GM18873 (cell line): ENCODE measurements around the gene DRAM2.
"Not testable (repeated sequence)": the region's sequence is repeated elsewhere in the genome, so short reads cannot be mapped to it uniquely, and the experiment has no call there.

Experiments
- ATAC-seq: cut with Tn5 transposase; IDR thresholded peaks from one replicate; pipeline ENCODE4 v1.9.1; 2021; ENCODE audit warnings: mild to moderate bottlenecking, moderate library complexity, moderate number of reproducible peaks; ENCODE audit not compliant: unreplicated experiment, low FRiP score

The DRAM2 gene

DNA sequence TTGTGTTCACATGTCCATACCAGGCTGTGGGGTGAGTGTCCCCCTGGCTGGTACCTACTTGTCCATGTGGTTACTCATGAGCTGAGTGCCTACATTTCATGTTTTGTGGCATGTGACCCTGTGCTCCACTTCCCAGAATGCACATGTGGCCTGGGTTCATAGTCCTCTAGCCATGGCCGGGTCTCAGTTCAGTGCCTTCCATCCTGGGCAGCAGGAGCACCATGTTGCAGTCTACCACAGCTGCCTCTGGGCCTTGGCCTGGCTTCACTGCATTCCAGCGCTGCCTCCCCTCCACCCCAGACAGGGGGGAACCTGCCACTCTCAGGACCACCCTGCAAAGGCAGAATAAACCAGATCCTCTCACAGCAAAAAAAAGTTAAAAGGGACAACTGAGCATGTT lies 5.6 kb upstream of the DRAM2 start:
- no peak for ATAC-seq

DNA sequence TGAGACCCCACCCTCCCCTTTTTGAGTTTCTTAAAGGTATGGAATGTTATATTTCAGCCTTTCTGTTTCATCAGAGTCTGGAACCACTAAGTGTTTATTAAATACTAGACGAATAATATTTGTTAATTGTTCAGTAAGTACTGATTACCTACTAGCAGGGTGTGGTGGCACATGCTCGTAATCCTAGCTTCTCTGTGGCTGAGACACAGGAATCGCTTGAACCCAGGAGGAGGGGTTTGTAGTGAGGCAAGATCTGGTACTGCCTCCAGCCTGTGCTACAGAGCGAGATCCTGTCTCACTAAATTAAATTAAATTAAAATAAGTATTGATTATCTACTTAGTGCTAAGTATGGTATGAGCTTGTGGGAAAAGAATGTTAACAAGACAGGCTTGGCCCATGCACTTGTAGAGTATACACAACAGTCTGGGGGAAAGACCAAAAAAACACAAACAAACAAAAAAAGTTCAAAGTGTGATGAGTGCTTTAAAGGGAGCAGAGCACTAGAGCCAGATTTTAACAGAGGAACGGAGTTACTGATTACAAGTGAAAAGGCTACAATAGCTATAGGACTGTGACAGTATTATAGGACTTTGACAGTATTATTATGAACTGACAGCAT lies 2.6 kb upstream of the DRAM2 start:
- no peak for ATAC-seq

DNA sequence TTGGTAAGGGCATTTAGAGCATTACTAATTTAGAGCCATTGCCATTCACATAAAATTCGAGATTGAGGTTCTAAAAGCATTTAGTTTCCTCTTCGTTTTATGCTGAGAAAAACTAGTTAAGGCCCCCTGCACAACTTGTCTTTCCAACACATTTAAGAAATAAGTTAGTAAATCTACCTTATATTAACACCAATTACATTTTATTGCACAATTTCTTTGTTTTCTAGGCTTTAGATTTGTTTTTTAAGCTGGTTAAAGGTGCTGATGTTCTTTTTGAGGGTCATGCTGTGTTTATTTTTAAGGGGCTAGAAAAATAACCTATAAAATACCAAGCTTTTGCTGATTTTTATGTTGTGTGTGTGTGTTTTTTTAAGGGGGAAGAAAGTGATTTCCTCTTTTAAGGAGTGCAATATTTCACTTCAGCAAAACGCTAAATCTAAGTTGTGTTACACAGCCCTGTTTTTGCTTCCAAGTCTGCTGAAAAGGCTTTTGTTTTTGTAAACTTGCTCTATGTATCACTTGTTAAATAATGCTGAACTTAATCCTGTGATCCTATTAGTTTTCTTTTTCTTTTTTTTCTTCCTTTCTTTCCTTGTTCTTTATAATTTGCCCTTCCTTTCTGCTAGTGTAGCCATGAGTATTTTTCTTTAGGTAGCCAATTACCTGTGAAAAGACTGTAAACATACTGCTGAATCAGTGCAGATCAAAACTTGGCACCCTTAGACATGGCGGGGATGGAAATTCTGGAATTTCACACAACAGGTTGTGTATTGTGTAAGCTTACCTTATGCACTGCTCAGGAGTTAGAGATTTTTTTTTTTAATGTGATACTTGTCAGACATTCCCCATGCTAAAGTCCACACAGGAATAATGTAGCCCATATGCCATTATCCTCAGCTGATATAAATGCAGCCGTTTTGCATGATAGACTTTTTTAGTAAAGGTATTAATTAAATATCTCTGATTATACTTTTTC lies 1.6 kb upstream of the DRAM2 start:
- ATAC-seq = no peak

DNA sequence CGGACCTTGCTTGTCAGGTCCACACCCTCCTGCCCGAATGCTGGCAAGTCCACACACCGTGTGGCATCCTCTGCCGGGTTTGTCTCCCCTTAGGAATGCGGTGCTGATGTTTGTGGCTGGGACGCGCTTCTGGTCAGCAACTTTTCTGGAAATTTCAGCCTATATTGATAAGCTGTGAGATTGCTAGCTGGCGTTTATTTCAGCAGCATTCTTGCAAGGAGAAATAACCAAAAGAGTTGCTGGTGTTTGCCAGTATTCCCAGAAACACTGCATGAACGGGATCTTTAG lies 731 bp upstream of the DRAM2 start:
- ATAC-seq = no peak

DNA sequence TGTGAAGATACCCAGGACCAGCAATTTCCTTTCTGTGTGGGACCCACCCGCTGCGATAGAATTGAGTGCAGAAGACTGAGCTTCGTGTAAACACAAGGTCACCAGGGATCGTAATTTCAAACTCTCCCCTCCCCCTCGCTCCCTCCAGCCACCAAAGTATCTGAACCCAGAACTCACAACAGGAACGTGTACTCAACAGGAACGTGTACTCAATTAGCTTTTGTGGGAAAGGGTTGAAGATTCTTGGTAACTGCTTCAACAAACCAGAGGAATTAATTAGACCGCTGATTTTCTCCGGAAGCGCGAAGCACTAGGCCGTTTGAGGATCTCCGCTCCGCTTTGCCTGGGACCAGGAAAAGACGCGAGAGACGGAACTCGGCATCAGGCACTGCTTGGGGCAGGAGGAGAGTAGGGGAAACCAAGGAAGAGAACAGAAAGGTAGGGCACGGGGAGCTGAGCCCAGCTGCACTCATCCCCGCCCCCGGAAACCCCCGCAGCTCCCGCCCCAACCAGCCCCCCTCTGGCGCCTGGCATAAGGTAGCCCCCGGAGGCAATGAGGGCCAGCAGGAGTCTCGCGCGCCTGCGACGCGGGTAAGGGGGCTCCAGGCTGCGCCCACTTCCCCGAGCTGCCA lies 453 bp downstream of the DRAM2 start:
- ATAC-seq = peak; percentile 14

DNA sequence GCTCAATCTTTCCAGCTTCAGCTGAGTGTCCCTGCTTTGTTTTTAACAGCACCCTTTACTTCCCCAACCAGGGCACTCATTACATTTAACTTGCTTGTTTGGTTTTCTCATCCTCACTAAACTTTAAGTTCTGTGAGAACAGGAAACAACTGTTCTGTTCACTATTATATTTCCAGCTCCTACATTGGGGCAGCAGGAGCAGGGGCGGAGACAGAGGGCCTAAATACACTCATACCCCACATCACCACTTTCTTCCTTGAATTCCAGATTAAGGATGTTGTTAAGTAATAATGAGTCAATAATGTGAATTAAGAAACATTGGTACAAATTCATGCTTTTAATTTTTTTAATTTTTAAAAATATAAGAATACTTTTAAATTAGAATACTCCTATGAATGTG lies 6.0 kb downstream of the DRAM2 start:
- no peak for ATAC-seq

DNA sequence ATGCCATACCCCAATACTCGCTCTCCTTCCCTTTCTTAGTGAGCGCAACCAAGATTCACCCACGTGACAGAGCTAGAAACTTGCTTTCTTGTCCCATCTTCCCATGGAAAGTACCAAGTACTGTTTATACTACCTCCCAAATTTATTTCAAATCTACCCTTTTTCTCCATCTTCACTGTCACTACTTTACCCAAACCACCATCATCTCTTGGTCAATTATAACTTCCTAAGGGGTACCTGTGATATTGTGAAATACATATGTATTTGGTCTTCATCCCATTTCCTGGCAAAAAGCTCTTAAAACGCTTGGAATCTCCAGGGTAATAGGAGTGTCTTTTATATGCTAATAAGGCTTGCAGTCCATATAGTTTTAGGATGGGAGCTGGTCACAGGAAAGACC lies 8.2 kb downstream of the DRAM2 start:
- no peak for ATAC-seq

DNA sequence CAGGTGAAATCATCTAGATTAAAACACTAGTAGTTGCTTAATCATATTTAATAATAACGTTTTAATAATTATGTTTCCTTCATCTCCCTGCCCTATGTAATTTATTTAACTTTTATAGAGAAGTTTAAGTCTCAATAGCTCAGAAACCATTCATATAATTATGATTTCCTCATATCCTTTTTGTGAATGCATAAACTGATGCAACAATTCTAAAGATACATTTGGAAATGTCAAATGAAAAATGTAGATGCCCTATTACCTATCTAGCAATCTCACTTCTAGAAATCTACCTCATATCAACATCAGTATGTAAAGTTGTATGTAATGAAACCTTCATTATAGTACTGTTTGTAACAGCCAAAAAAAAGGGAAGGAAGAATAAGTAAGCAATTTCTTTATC lies 10.5 kb downstream of the DRAM2 start:
- no peak for ATAC-seq

DNA sequence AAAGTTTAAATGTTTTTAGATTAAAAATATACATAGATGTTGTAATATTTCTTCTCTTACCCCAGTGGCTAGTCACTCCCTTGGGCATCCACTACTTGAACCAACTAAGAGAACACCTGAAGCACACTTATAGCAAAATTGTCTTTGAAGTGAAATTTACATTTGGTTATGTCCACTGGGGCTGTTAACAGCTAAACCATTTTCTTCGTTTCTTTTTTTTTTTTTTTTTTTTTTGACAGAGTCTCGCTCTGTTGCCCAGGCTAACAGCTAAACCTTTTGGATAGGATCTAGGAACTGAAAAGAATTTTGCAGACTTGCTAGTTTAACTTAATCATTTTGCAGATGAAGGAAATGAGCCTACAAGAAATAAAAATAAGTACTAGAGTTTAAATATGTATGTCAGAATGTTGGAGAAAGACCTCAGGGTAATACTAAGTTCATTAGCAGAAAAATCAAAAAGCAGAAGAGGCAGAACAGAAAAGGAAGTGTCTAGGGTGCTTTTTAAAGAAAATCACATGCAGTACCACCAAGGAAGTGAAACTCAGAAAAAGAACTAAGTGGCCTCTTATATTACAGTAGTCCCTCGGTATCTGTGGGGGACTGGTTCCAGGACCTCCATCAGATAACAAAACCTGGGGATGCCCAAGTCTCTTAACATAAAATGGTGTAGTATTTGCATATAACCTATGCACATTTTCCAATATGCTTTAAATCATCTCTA lies 11.8 kb downstream of the DRAM2 start:
- peak; percentile 82 for ATAC-seq

DNA sequence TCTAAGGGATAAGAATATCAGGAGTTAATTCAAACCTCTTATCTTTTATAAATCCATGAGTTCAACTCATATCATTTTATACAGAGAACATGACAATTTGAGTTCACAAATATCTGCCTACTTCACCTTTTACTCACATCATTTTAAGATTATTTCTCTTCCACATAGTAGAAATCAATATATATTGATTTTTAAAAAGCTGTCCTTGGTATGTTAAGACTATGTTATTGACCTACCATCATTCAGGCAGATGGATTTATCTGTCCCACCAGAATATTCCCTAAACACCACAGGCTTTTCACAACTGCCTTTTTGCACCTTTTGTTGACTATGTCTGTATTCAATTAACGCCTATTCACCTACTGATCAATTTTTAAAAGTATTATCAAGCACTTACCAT lies 13.5 kb downstream of the DRAM2 start:
- ATAC-seq = no peak

DNA sequence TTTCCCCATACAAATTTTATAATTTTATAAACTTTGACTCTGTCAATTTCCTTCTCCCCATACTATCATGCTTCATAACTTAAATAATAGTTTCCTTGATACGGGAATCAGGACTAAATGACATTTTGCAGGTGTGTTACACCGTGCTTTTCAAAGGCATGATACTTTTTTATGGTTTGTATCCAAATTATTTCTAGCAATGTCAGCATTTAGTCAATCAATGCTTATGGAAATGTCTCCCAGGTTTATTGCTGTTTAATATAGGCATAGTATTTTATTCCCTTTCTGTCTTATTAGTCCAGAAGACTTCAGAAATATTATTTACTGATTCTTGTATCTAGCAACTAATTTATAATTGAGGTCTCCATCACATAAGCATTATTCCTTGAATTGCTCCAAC lies 23.4 kb downstream of the DRAM2 start:
- ATAC-seq = no peak

DNA sequence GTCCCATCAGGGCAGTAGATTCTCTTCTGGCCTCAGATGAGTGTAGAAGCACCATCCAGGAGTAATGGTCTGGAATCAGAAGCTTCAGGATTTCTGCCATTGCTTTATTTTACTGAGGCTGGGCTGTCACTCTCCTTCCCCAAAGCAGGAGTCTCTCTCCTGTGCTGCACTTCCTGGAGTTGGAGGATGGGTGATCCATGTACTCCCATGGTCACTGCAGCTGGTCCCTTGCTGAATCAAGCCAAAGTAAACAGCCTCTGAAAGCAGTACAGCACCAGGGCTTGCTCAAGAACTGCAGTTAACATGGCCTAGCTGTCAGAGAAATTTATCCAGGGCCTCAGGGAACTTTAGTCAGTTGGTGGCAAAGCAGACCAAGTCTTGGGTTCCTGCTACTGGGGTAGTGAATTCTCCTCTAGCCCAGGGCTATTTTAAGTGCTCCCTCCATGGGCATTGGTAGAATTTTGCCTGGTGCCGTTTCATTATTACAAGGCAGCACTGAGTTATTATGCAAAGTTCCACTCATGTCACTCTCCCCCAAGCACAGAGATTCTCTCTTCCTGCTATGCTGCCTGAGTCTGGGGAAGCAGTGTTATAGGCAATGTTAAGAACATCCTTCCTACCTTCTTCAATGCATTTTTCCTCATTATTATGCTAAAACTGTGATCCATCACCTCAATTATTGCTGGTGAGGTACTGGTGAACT lies 29.5 kb downstream of the DRAM2 start:
- ATAC-seq = no peak

DNA sequence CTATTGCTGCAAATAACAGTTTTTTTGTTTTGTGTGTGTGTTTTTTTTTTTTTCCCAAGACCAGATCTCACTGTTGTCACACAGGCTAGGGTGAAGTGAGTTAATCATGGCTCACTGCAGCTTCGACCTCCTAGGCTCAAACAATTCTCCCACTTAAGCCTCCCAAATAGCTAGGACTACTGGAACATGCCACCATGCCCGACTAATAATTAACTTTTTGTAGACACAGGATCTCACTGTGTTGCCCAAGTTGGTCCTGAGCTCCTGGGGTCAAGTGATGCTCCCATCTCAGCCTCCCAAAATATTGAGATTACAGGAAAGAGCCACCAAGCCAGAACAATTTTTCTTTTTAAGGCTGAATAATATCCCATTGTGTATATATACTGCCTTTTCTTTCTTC lies 34.9 kb downstream of the DRAM2 start:
- no peak for ATAC-seq

DNA sequence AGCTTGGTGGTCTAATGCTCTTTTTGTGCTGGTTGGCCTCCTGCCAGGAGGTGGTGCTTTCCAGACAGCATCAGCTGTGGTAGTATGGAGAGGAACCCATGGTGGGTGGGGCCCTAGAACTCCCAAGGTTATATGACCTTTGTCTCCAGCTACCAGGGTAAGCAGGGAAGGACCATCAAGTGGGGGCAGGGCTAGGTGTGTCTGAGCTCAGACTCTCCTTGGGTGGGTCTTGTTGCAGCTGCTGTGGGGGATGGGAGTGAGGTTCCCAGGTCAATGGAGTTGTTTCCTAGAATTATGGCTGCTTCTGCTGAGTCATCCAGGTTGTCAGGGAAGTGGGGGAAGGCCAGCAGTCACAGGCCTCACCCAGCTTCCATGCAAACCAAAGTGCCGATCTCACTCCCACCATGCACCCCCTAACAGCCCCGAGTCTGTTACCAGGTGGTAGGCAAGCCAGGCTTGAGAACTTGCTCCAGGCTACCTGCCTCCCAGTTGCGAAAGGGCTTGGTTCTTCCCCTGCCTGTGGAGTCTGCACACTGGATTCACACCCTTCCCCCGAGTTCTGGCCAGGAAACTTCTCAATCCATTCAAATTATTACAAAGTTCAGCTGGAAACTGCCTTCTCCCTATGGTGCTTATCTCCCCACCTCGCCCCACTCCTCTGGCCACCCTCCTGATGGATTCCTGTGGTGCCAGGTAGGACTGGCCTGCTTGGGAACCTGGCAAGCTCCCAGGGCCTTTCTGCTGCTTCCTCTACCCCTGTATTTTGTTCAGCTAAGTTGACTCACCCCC lies 37.8 kb downstream of the DRAM2 start:
- no peak for ATAC-seq

DNA sequence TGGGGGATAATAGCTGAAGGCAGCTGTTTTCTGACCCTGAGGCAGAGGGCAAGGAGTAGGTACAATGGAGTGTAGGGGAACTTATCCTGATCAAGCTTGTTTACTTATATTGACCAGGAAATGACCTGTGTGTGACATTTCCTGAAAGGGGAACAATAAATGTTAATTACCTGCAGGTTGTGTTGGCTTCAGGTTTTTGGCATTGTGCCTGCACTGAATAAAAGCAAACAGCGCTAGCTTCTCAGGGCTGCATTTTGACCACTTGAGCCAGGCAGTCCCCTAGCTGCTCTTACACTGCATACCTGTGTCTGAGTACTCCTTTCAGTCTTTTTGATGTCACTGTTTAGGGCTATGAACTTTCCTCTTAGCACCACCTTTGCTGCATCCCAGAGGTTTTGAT lies 40.6 kb downstream of the DRAM2 start:
- ATAC-seq = no peak

DNA sequence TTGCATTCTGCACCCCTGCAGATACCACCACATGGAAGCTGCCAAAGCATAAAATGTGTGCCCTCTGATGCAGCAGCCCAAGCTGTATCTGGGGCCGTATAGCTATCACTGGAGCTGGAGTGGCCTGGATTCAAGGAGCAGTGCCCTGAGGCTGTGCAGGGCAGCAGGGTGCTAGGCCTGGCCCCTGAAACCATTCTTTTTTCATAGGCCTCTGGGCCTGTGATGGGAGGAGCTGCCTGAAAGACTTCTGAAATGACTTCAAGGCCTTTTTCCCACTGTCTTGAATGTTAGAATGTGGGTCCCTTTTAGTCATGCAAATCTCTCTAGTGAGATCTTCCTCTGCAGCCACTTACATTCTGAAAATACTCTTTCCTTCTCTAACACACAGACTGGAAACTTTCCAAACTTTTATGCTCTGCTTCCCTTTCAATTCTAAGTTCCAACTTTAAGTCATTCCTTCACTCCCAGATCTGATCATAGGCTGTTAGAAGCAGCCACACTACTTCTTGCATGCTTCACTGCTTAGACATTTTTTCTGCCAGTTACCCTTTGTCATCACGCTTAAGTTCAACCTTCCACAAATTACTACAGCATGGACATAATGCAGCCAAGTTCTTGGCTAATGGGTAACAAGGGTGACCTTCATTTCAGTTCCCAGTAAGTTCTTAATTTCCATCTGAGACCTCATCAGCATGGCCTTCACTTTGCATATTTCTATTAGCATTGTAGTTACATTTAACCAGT lies 42.4 kb downstream of the DRAM2 start:
- ATAC-seq = no peak

DNA sequence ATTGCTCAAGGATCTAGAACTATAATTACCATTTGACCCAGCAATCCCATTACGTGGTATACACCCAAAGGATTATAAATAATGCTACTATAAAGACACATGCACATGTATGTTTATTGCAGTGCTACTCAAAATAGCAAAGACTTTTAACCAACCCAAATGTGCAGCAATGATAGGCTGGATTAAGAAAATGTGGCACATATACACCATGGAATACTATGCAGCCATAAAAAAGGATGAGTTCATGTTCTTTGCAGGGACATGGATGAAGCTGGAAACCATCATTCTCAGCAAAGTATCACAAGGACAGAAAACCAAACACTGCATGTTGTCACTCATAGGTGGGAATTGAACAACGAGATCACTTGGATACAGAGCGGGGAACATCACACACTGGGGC lies 44.5 kb downstream of the DRAM2 start:
- not testable (repeated sequence) for ATAC-seq

DNA sequence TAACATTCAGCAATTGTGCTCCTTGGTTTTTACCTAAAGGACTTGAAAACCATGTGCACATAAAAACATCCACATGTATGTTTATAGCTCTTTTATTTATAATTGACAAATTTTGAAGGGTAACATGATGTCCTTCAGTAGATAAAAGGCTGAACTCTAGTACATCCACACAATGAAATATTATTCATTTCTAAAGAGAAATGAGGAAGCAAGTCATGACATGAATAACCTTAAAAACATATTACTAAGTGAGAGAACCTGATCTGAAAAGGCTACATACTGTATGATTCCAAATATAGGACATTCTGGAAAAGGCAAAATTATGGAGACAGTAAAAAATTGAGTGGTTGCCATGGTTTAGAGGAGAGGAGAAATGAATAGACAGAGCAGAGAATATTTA lies 50.3 kb downstream of the DRAM2 start:
- no peak for ATAC-seq

DNA sequence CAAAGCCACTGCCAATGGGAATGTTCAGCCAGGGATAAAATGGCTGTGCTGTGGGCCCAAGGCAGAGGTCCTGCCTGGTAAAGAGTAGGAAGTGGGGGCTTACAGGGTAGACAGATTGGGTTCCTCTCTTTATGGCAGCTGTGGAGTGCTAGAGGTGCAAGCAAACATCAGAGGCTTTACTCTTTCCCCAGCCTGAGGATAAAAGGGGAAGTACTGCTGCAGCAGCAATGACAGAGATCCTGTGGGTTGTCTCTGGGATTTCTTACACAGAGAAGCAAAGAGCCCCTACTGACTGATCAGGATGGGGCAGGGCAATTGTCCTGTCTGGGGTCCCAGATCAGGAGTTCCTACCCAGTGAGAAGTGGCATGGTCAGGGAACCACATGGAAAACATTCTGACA lies 54.2 kb downstream of the DRAM2 start:
- no peak for ATAC-seq
